Central memory CD4-positive, alpha-beta T cell (primary cell): Measurements from ENCODE around the gene KARS1.
"Not testable (repeated sequence)": the region's sequence is repeated elsewhere in the genome, so short reads cannot be mapped to it uniquely, and the experiment has no call there.

ENCODE experiments used
- DNase-seq: peaks from one replicate; pipeline ENCODE4 v3.0.0; 2022

KARS1 gene

DNA sequence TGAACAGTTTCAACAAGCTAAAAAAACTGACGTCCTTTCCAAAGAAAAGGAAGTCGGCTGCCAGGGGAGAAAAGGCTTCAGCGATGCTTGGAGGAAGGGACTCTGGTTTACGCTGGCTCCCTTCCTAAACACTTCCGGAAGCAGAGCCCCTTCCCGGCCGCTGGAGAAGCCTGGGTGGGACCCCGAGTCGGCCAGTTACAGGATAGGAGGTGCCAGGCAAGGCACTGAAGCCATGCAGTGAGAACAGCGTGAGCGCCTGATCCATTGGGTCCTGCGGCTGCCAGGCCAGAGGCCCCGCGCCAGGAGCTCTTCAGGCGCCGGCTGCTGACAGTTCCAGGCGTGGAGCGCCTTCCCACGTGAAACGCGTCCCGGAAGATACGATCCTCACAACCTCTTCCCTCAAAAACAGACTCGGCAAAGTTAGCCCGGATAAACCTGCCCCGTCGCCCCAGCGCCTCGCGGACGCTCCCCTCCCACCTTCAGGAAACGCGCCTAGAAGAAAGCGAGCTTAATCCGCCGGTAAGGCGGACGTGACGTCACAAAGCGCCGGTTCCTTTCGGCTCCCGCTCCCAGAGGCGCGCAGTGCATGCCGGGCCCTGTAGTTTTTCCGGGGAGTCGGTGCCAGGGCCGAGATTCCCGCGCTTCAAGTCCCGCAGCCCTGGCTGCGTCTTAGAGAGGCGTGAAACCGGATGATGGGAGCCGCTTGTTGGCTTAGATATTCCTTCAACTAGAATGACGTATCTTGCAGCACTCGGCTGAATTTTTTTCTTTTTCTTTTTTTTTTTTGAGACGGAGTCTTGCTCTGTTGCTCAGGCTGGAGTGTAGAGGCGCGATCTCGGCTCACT, 24.5 kb downstream of the KARS1 start, which contains the start of gene ADAT1:
Gene ADAT1, minus strand, starts transcription at position 521 of the 845 bp plus-strand sequence. CDS start 2,482 bp downstream, outside the sequence.
- peak; percentile 98 for DNase-seq

DNA sequence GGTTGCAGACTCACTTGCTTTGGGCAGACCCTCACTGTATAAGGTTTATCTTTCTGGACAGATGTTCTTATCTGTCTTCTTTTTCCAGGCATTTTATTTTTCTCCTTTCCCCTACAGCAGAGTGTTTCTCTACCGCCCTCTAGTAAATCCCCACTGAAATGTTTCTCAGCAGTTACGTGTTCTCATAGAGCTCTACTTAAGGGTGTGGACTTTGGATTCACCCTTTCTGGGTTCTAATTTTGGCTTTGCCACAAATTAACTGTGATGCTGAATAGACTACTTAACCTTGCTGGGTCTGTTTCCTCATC, 26.3 kb downstream of the KARS1 start:
- no peak for DNase-seq

DNA sequence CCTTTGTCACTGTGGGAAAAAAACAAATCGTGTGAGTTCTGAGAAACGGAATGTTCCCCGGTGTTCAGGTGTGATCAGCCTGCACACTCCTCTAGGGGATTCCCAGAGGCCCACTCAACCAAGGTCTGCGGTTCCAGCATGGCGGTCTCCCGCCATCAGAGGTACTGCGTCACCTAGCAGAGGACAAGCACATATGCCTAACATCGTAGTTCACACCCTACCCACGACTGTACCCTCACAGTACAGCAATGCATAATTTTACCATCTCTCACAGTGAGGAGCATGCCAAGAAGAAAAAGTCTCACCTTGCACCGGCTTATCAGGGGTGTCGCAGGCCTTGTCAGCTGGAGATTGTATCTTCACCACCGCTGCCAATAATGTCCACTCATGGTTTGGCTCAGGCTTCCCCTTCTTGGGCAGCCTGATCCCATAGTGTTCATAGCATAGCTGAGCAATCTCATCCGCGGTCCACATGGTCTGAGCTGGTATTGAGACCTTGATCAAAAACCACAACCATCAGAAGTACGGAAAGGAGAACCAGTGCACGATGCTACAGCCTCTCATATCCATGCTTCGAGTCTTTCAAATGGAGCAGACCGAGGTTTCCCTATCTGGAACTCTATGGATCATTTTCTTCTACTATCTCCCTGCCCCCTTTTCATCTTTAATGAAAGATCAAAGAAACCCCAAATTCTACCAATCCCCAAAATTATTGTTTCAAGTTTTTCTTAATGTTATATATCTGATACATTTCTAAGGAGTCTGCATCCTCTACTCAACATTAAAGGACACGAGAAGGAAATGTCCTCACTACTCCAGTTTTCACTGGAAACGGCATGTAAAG, 26.9 kb downstream of the KARS1 start:
- peak; percentile 65 for DNase-seq

DNA sequence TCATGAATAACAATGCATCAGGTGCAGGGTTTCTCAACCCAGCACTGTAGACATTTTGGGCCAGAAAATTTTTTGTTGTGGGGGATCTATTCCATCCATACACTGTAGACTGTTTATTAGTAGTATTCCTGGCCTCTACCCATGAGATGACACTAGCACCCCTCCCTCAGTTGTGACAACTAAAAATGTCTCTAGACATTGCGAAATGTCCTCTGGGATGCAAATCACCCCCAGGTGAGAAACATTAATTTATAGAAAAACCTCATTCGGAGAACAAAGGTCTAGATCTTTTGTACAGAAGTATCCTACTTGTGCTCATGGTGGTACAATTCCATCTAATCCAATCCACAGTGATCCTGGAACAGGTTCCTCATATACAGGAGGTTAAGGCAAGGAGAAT, 28.7 kb downstream of the KARS1 start:
- DNase-seq: no peak

DNA sequence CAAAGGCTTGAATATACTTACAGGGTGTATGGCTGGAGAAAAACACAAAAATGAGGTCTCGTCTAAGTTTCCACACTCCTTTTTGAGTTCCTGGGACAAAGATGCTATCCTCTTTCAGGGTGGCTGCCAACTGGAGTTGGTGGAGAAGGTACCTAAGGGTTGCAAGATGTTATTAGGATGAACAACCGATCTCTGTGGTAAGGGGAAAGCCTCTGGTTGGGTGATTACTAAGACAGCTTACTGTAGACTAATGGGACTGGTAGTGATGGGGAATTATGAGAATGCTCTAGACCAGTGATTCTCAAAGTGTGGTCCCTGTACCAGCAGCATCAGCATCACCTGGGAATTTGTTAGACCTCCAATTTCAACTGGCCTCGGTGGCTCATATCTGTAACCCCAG, 30.3 kb downstream of the KARS1 start:
- no peak for DNase-seq

DNA sequence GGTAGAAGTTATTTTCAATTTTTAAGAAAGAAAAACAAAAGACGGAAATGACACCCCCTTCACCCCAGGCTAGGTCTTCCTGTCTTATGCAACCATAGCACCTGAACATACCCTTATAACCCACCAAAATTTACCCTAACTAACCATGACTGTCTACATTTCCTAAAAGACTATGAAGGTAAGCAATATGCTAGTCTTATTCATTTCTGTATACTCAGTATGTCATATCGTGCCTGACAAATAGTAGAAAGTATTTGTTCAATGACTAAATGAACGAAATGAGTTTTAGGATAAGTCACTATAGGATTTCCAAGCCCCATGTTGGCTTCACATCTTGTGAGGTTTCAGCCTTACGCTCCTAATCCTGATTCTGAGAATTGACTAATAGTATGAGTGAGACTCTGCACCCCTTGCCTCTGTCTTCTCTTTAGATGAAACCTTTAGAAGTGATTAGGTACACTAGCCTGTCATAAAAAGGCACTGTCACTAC, 30.9 kb downstream of the KARS1 start:
- DNase-seq: peak; percentile 22

DNA sequence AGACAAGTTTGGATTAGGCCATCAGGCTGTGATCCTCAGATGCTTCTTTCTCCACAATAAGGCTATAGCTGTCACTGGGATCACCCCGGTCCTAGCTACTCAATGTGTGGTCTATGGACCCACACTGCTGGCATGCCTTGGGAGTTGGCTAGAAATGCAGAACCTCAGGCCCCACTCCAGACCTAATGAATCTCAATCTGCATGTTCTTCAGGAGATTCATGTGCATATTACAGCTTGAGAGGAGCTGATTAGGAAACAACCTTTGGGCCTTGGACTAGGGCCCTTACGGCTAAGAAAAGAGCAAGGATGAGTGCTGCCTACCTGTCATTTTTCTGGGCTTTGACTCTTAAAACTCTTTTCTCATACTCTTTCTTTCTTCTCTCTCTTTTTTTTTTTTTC, 31.8 kb downstream of the KARS1 start:
- no peak for DNase-seq

DNA sequence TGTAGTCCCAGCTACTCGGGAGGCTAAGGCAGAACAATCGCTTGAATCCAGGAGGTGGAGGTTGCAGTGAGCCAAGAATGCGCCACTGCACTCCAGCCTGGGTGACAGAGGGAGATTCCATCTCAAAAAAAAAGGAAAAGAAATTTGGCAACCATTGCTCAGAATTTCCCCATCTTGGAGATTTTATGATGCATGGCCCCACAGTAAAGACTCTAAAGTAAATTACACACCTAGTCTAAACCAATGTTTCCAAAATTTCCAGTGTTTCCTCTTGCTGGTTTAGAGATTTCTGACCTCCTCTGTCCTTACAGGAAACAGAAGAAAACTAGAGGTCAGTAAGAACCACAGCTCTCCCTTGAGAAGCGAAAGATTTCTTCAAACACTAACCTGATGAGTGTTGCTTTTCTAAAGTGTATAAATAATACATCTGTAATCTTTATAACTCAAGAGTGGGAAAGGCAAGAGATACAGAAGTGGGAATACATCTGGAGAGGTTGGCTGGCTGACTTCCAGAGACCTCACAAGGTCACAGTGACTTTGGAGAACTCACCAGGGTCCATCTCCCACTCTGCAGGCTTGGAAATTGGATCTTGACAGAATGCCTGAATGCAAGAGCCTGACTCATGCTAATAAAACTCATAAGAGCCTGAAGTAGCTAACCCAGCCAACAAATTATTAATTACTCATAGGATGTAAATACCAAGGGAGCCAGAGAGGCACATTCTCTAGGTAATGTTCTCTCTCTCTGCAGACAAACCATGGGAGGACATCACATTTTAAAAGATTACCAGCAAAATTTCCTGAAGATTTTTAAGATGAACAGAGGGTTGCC, 33.2 kb downstream of the KARS1 start:
- no peak for DNase-seq

DNA sequence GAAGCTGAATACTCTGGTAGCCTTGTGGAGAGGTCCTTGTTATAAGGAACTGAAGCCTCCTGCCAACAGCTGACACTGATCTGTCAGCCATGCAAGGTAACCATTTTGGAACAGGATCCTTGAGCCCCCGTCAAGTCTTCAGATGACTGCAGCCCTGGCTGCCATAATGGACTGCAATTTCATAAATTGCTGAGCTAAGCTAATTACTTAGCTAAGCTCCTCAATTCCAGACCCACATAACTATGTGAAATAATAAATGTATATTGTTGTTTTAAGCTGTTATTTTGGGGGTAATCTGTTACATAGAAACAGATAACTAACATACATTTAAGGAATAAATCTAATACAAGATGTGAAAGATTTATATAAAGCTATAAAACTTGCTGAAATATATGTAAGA, 41.0 kb downstream of the KARS1 start:
- DNase-seq: no peak

DNA sequence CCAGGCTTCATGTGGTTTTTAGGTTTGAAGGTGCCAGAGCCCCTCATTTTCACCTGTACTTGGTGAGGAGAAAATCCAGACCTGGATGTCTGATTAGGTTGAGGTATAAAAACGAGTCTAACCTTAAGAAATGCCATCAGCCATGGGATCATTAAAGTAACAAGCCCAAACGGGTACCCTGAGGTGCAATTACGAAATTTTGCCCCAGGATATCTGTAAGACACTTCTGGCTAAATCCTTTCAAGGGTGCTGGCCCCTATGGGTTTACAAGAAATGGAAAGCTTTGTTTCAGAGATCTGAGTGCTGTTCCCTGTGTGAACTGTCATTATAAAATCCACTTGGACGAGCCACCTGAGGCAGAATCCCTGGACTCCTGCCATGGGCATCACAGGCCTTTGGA, 44.2 kb downstream of the KARS1 start:
- no peak for DNase-seq

DNA sequence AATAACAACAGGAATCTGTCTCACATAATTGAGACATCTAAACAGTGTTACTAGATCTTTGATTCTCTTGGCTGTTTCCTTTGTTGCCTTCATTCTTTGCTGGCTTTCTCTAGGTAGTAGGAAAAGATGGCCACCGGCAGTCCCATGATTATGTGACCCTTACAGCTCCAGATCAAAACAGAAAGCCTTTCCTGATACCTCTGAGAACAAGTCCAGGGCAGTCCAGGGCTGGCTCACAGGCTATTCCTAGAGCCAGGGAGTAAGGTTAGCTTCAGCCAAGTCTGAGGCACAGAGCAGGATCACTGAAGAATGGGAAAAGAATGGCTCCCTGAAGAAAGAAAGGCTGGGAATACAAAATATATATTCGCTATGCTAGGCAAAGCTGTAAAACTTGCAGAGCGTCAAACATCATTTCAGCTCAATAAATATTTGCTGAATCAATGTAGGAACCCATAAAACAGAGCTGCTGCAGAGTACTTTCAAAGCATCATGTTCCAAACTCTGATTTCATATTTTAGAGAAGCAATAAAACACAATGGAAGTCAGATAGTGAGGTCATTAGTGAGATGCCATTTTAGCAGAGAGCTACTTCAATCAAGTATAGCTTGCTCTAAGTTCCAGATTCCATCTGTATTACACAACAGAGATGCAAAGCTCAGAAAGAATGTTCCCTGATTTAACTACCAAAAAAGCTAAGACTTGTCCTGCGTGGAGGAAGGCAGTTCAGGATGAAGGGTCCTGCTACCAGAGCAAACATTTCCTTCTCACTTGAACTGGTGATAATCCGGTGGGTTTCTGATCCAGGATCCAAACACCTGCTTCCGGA, 47.8 kb downstream of the KARS1 start:
- no peak for DNase-seq

DNA sequence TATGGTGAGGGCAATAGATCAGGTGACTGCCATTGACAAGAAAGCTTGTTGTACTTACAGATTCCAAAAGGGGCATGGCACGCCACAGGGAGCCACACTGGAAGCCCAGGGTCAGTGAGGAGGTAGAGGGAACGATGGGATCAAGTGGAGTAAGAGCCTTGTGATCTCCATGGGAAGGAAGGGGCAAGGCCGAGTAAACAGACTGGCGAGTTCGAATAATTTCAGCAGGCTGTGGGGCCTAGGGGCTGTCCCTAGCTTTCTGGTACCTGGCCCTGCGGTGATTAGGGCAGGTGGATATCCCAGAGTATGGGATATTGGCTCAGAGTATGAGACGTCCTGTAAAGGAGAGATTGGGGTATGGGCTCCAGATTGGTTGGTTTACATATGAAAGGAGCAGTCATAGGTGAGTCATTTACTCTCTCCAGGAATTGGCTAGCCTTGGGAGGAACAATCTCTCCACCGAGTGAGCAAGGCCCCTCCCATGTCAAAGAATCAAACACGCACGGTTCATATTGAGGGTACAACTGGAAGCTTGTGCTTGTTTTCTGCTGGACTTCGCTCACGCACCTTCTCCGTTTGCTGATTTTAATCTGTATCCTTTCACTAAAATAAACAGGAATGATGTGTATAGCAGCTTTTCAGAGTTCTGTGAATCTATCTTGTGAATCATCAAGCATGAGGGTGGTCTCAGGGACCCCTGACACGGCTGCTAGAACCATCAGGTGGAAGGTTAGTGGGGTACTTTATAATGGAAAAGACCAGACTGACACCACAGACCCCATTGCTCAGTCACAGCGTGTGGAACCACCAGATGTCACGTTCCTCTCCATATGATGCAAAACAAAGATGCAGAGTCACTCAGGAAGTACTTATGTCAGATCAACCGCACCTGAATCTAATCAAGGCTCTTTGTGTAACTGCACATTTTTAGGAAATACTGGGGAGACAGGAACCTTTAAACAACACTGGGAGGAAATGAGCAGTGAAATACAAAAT, 53.3 kb downstream of the KARS1 start:
- no peak for DNase-seq

DNA sequence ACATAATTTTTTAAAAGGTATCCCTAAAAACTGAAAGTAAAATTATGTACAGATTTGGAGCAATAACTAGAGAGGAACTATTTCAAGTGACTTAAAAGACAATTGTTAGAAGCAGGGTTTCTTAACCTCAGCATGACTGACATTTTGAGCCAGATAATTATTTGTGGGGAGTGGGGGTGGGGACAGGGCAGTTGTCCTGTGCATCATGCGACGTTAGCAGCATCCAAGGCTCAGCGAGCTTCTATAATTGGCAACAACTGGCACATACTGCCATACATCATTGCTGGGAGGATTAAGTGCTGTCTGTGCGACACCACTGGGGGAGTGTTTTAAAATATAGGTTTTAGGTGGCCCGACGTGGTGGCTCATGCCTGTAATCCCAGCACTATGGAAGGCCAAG, 54.2 kb downstream of the KARS1 start:
- DNase-seq: no peak

DNA sequence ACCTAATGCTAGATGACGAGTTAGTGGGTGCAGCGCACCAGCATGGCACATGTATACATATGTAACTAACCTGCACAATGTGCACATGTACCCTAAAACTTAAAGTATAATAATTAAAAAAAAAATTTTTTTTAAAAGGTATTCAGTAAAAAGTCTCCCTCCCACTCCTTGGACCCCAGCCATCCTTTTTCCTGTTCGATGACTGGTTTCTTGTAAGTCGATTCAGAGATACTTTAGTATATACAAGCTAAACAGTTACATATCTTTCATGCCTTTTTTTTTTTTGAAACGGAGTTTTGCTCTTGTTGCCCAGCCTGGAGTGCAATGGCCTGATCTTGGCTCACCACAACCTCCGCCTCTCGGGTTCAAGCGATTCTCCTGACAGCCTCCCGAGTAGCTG, 55.5 kb downstream of the KARS1 start:
- not testable (repeated sequence) for DNase-seq

DNA sequence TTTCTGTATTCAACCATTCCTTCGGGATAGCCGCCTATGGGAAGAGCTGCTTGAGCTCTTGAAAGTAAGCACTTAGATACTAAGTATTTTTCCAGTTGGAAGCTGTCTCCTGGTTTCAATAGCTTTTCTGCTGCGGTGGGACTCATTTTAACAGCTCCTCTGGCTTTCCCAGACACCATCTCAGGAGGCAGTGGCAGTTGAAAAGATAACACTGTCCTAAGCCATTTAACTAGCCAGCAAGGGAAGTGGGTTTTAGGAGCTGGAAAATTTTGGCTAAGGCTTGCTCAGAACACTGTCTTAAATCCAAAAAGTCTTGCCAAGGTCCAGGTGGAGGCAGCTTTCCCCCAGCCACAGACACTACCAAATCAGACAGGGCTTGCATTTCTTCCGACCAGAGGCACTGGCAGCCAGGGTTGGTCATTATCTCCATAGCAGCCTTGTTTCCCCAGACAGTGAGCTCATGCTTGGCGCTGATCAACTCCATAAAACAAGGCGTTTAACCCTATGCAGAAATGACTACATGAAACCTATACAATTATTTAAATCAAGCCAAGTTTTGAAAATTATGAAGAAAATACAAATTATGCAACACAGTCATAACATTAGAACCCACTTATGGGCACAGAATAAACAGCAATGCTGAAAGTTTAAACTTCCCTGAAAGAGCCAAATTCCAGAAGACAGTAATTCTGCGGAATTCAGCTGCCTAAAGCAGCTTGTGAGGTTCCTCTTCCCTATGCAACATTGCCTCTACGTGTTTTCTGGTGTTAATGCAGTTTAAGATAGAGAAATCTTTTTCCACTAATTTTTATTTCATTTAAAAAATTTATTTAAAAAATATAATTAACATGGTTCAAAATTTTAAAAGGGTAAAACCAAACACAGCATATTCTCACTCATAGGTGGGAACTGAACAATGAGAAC, 56.3 kb downstream of the KARS1 start:
- DNase-seq: no peak

DNA sequence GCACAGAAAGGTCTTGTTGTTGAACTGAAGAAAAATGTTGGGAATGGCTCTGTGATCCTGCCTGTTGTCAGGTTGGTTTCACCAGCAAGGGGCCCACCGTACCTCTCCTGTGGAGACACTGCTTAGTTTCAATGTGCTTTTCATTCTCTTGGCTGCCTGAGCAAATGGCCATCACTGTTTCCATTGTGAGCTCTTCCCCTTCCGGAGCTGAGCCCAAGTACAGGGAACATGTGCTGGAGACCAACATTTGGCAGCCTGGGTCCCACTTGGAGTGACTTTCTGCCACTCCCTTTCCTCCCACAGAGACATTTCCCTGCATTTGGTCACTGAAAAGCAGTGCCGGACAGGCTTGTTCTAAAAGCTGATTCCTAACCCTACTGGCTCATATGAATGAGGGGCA, 58.2 kb downstream of the KARS1 start:
- no peak for DNase-seq

DNA sequence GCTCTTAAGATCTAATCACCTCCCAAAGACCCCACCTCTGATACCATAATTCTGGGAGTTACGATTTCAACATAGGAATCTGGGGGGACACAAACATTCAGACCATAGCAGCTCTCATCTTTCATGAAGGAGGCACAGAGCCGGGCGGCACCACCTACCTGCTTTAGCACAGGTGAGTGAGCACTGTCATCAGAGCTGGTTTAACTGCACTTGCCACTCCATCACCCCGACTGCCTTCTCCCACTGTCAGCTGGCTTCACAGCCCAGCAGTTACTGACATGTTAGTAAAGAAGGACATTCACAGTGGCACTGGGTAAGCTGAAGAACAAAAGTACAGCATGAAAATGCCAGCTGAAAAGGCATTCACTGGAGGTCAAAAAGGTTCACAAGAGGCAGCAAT, 58.7 kb downstream of the KARS1 start:
- no peak for DNase-seq

DNA sequence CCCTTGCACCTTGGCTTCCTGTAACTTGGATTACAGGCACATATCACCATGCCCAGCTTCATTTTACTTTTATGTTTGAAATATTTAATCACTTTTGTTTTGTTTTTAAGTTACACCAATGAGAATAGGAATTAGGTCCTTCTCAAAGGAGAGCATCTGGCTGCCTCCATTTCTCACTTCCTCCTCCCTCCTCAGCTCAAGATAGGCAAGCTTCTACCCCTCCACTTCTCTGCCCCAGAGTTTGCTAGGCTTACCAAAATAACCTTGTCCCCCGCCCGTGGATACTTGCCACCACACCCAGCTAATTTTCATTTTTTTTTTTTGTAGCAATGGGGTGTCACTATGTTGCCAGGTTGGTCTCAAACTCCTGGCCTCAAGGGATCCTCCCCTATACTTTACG, 63.4 kb downstream of the KARS1 start:
- no peak for DNase-seq

DNA sequence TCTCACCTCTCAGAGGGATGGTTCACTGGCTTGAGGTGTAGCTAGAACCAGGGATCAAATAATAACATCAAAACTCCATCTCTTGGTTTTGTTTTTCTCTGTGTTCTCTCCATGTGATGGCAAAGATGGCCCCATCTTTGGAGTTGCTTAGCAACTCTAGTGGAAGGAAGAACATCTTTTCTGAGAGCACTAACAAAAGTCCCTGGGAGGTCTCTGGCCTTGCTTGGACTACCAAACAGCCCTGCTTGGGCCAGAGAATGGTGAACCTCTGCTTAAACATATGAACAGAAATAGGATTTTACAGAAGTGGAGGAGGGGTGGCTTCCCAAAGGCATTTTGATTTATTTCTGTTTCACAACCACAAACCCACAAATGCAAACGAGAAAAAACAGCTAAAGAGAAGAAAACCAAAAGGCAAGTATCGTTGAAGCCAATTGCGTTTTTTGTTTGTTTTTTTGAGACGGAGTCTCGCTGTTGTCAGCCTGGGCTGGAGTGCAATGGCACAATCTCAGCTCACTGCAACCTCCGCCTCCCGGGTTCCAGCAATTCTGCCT, 68.1 kb downstream of the KARS1 start:
- no peak for DNase-seq
